SHP77 treated with DMSO at 0.1 percent for 48 hours (cell line): ENCODE results near the gene THAP3.

Source experiments
- DNase-seq: peaks from one replicate; lab custom pipeline; 2025; lab: John Stamatoyannopoulos, UW

Gene THAP3

DNA sequence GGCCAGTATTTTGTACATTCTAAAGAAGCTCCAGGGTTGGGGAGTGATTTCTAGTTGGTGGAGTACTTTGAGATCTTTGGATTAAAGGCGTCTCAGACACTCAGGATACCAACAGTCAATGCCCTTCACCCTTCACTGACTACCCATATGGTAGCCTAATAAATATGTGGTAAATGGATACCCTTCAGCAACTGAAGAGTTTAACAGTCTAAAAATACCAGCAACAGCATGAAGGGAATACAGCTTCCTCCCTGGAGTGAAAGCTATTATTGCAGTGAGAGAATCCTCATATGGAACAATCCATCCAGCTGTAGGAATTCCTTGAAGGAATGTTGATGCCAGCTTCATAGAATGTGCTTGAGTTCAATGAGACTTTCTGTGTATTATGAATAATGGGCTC, 50.1 kb downstream of the THAP3 start:
- DNase-seq: no peak

DNA sequence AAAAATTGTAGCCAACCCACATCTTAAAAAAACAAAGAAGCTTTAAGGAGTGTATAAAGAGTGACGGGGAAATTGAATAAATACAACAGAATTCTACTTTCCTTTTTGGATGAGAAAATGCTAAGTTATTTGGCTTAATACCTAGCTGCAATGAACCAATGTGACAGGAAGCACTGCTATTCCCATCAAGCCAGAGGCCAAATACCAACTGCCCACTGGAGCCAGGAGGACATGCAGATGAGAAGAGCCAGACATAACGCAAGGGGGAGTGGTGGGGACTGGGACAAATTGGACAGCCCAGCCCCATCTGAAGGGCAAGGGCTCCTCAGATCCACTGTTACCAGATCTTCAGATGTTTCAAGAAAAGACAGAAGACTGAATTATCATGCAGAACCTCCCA, 51.3 kb downstream of the THAP3 start:
- no peak for DNase-seq
